ENCODE results near the gene SUPT7L.

The SUPT7L gene

GRCh38 chr2:27707462-27708256 is 44.2 kb upstream of the SUPT7L start:
- no peaks in the 10 kb centered on the region for H3K36me3 ChIP-seq (ENCODE audit: control insufficient read depth, insufficient read depth, low read length)
- WGBS, 2 experiments (ENCODE audit: insufficient coverage in 2 of 2): 87 to 100% methylated on average over 7 of the region's 9 CpGs
- no peak overlapping the region for H3K27ac ChIP-seq (ENCODE audit: low read depth, low read length, severe bottlenecking)

GRCh38 chr2:27705851-27706622 is 42.6 kb upstream of the SUPT7L start:
- Histone ChIP-seq H3K4me3 (ENCODE audit: extremely low read depth, insufficient read depth, low read length, poor library complexity, severe bottlenecking) (no peak overlapping the region), H3K9me3 (ENCODE audit: control insufficient read depth, low read length) (no peaks in the 10 kb centered on the region), H3K27ac (ENCODE audit: low read depth, low read length, severe bottlenecking) (peak overlapping the region; percentile 67), H3K4me1 (ENCODE audit: control insufficient read depth, insufficient read depth, low read length, poor library complexity, severe bottlenecking) (peaks cover 30% of the 10 kb centered on the region), H3K36me3 (ENCODE audit: control insufficient read depth, insufficient read depth, low read length) (no peaks in the 10 kb centered on the region)
- 92% methylated on average over 3 of the region's 4 CpGs; no CpG with 5 or more reads in 1 of the 2 experiments for WGBS, 2 experiments (ENCODE audit: insufficient coverage in 2 of 2)

More at GRCh38 chr2:27707462-27708256, 44.2 kb upstream of the SUPT7L start:
- H3K4me1 ChIP-seq (ENCODE audit: control insufficient read depth, insufficient read depth, low read length, poor library complexity, severe bottlenecking): peaks cover 26% of the 10 kb centered on the region
- no peaks in the 10 kb centered on the region for H3K9me3 ChIP-seq (ENCODE audit: control insufficient read depth, low read length)
- no peak overlapping the region for H3K4me3 ChIP-seq (ENCODE audit: extremely low read depth, insufficient read depth, low read length, poor library complexity, severe bottlenecking)

GRCh38 chr2:27704342-27704876 is 41.0 kb upstream of the SUPT7L start:
- 86 to 90% methylated on average over 1 to 3 of the region's 5 CpGs for WGBS, 2 experiments (ENCODE audit: insufficient coverage in 2 of 2)
- no peak overlapping the region for H3K4me3 ChIP-seq (ENCODE audit: extremely low read depth, insufficient read depth, low read length, poor library complexity, severe bottlenecking)
- no peaks in the 10 kb centered on the region for H3K9me3 ChIP-seq (ENCODE audit: control insufficient read depth, low read length)
- H3K36me3 ChIP-seq (ENCODE audit: control insufficient read depth, insufficient read depth, low read length): no peaks in the 10 kb centered on the region
- no peak overlapping the region for H3K27ac ChIP-seq (ENCODE audit: low read depth, low read length, severe bottlenecking)
- peaks cover 25% of the 10 kb centered on the region for H3K4me1 ChIP-seq (ENCODE audit: control insufficient read depth, insufficient read depth, low read length, poor library complexity, severe bottlenecking)

- Histone ChIP-seq H3K27ac (ENCODE audit: low read depth, low read length, severe bottlenecking) (peak overlapping the region; percentile 6), H3K9me3 (ENCODE audit: control insufficient read depth, low read length) (no peaks in the 10 kb centered on the region), H3K4me3 (ENCODE audit: extremely low read depth, insufficient read depth, low read length, poor library complexity, severe bottlenecking) (no peak overlapping the region), H3K4me1 (ENCODE audit: control insufficient read depth, insufficient read depth, low read length, poor library complexity, severe bottlenecking) (peaks cover 25% of the 10 kb centered on the region), H3K36me3 (ENCODE audit: control insufficient read depth, insufficient read depth, low read length) (no peaks in the 10 kb centered on the region)
- WGBS, 2 experiments (ENCODE audit: insufficient coverage in 2 of 2): 25 to 29% methylated on average over 4 to 6 of the region's 9 CpGs
Measured at GRCh38 chr2:27703638-27704341, 40.4 kb upstream of the SUPT7L start.

- Histone ChIP-seq H3K27ac (ENCODE audit: low read depth, low read length, severe bottlenecking) (no peak overlapping the region), H3K4me1 (ENCODE audit: control insufficient read depth, insufficient read depth, low read length, poor library complexity, severe bottlenecking) (peaks cover 25% of the 10 kb centered on the region), H3K36me3 (ENCODE audit: control insufficient read depth, insufficient read depth, low read length) (peaks cover 4% of the 10 kb centered on the region), H3K9me3 (ENCODE audit: control insufficient read depth, low read length) (no peaks in the 10 kb centered on the region), H3K4me3 (ENCODE audit: extremely low read depth, insufficient read depth, low read length, poor library complexity, severe bottlenecking) (no peak overlapping the region)
- 89 to 100% methylated on average over 1 of the region's 1 CpG for WGBS, 2 experiments (ENCODE audit: insufficient coverage in 2 of 2)
Measured at GRCh38 chr2:27702302-27702701, 38.9 kb upstream of the SUPT7L start.

- Histone ChIP-seq H3K36me3 (ENCODE audit: control insufficient read depth, insufficient read depth, low read length) (peaks cover 4% of the 10 kb centered on the region), H3K4me1 (ENCODE audit: control insufficient read depth, insufficient read depth, low read length, poor library complexity, severe bottlenecking) (peaks cover 25% of the 10 kb centered on the region), H3K9me3 (ENCODE audit: control insufficient read depth, low read length) (no peaks in the 10 kb centered on the region), H3K4me3 (ENCODE audit: extremely low read depth, insufficient read depth, low read length, poor library complexity, severe bottlenecking) (no peak overlapping the region), H3K27ac (ENCODE audit: low read depth, low read length, severe bottlenecking) (no peak overlapping the region)
- 73 to 76% methylated on average over 3 to 4 of the region's 5 CpGs for WGBS, 2 experiments (ENCODE audit: insufficient coverage in 2 of 2)
Measured at GRCh38 chr2:27701676-27702075, 38.3 kb upstream of the SUPT7L start.

- H3K9me3 ChIP-seq (ENCODE audit: control insufficient read depth, low read length): no peaks in the 10 kb centered on the region
- peaks cover 24% of the 10 kb centered on the region for H3K36me3 ChIP-seq (ENCODE audit: control insufficient read depth, insufficient read depth, low read length)
- peaks cover 5% of the 10 kb centered on the region for H3K4me1 ChIP-seq (ENCODE audit: control insufficient read depth, insufficient read depth, low read length, poor library complexity, severe bottlenecking)
- no peak overlapping the region for H3K4me3 ChIP-seq (ENCODE audit: extremely low read depth, insufficient read depth, low read length, poor library complexity, severe bottlenecking)
- H3K27ac ChIP-seq (ENCODE audit: low read depth, low read length, severe bottlenecking): no peak overlapping the region
- WGBS, 2 experiments (ENCODE audit: insufficient coverage in 2 of 2): 100% methylated on average over 1 of the region's 1 CpG; no CpG with 5 or more reads in 1 of the 2 experiments
Measured at GRCh38 chr2:27697660-27698059, 34.2 kb upstream of the SUPT7L start.

- Histone ChIP-seq H3K9me3 (ENCODE audit: control insufficient read depth, low read length) (no peaks in the 10 kb centered on the region), H3K4me1 (ENCODE audit: control insufficient read depth, insufficient read depth, low read length, poor library complexity, severe bottlenecking) (no peaks in the 10 kb centered on the region), H3K36me3 (ENCODE audit: control insufficient read depth, insufficient read depth, low read length) (peaks cover 41% of the 10 kb centered on the region), H3K27ac (ENCODE audit: low read depth, low read length, severe bottlenecking) (no peak overlapping the region), H3K4me3 (ENCODE audit: extremely low read depth, insufficient read depth, low read length, poor library complexity, severe bottlenecking) (no peak overlapping the region)
Measured at GRCh38 chr2:27690052-27690451, 26.6 kb upstream of the SUPT7L start.

- H3K27ac ChIP-seq (ENCODE audit: low read depth, low read length, severe bottlenecking): no peak overlapping the region
- 85% methylated on average over 2 of the region's 2 CpGs; no CpG with 5 or more reads in 1 of the 2 experiments for WGBS, 2 experiments (ENCODE audit: insufficient coverage in 2 of 2)
- no peaks in the 10 kb centered on the region for H3K4me1 ChIP-seq (ENCODE audit: control insufficient read depth, insufficient read depth, low read length, poor library complexity, severe bottlenecking)
- H3K9me3 ChIP-seq (ENCODE audit: control insufficient read depth, low read length): no peaks in the 10 kb centered on the region
- no peak overlapping the region for H3K4me3 ChIP-seq (ENCODE audit: extremely low read depth, insufficient read depth, low read length, poor library complexity, severe bottlenecking)
- peaks cover 47% of the 10 kb centered on the region for H3K36me3 ChIP-seq (ENCODE audit: control insufficient read depth, insufficient read depth, low read length)
Measured at GRCh38 chr2:27689424-27689823, 26.0 kb upstream of the SUPT7L start.

- Histone ChIP-seq H3K9me3 (ENCODE audit: control insufficient read depth, low read length) (no peaks in the 10 kb centered on the region), H3K4me1 (ENCODE audit: control insufficient read depth, insufficient read depth, low read length, poor library complexity, severe bottlenecking) (peaks cover 7% of the 10 kb centered on the region), H3K27ac (ENCODE audit: low read depth, low read length, severe bottlenecking) (no peak overlapping the region), H3K4me3 (ENCODE audit: extremely low read depth, insufficient read depth, low read length, poor library complexity, severe bottlenecking) (no peak overlapping the region), H3K36me3 (ENCODE audit: control insufficient read depth, insufficient read depth, low read length) (peaks cover 53% of the 10 kb centered on the region)
- WGBS, 2 experiments (ENCODE audit: insufficient coverage in 2 of 2): no CpG with 5 or more reads among the region's 1 CpG
Measured at GRCh38 chr2:27687232-27687631, 23.8 kb upstream of the SUPT7L start.
